Epithelial cell of esophagus (primary cell): ENCODE data around the gene SLC6A12.

Source experiments
- DNase-seq: peaks from one replicate; pipeline ENCODE4 v3.0.0; 2010; ENCODE audit warnings: low read depth
- H3K4me3 ChIP-seq: 2 replicates; pipeline ENCODE4 v1.5.1; 2011; ENCODE audit warnings: mild to moderate bottlenecking, low read length, control low read depth
- TF ChIP-seq, protein P1 (sequence below): IDR thresholded peaks from 2 replicates; pipeline ENCODE4 v1.5.1; 2011; ENCODE audit warnings: low read depth, mild to moderate bottlenecking, low read length, control low read depth, inconsistent platforms; ENCODE audit not compliant: insufficient read depth; ENCODE audit errors: missing control alignments

The SLC6A12 gene

DNA sequence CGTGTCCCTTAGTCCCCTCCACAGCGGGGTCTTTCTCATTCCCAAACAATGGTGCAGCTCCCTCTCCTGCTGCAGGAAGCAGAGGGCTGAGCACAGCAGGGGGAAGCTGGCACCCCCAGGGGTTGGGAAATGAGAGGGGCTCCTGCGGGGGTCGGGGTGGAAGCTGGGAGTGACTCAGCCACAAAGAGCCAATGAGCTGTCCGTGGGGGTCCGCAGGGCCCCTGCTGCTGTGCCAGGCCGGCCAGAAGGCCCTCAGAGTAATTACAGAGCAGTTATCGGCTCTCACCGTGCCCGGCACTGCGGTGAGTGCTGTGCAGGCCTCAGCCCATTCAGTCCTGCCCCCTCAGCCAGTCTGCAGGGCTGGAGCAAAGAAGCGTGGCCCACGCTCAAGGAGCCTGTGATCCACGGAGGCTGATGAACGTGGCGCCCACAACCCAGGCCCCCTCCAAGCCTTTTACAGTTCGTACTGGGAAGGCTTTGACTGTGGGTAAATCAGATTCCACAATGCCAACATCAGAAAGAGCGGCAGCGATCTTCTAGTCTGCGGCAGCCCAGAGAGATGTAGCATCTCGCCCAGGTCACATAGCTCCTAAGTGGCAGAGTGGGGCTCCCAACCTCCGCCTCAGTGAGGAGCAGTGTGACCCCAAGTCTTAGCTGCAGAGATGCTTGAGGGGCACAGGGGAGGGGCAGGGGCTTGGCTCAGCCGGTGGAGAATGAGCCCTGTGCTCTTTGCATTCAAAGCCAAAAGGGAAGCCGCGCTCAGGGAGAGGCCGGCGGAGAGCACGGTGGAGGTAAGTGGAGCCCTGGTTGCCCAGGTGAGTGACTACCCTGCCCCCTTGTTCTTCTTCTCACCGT is 43.4 kb downstream of the SLC6A12 start:
- TF ChIP-seq, protein P1, sequence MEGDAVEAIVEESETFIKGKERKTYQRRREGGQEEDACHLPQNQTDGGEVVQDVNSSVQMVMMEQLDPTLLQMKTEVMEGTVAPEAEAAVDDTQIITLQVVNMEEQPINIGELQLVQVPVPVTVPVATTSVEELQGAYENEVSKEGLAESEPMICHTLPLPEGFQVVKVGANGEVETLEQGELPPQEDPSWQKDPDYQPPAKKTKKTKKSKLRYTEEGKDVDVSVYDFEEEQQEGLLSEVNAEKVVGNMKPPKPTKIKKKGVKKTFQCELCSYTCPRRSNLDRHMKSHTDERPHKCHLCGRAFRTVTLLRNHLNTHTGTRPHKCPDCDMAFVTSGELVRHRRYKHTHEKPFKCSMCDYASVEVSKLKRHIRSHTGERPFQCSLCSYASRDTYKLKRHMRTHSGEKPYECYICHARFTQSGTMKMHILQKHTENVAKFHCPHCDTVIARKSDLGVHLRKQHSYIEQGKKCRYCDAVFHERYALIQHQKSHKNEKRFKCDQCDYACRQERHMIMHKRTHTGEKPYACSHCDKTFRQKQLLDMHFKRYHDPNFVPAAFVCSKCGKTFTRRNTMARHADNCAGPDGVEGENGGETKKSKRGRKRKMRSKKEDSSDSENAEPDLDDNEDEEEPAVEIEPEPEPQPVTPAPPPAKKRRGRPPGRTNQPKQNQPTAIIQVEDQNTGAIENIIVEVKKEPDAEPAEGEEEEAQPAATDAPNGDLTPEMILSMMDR = no peak
- no peak overlapping the region for H3K4me3 ChIP-seq
- no peak for DNase-seq

DNA sequence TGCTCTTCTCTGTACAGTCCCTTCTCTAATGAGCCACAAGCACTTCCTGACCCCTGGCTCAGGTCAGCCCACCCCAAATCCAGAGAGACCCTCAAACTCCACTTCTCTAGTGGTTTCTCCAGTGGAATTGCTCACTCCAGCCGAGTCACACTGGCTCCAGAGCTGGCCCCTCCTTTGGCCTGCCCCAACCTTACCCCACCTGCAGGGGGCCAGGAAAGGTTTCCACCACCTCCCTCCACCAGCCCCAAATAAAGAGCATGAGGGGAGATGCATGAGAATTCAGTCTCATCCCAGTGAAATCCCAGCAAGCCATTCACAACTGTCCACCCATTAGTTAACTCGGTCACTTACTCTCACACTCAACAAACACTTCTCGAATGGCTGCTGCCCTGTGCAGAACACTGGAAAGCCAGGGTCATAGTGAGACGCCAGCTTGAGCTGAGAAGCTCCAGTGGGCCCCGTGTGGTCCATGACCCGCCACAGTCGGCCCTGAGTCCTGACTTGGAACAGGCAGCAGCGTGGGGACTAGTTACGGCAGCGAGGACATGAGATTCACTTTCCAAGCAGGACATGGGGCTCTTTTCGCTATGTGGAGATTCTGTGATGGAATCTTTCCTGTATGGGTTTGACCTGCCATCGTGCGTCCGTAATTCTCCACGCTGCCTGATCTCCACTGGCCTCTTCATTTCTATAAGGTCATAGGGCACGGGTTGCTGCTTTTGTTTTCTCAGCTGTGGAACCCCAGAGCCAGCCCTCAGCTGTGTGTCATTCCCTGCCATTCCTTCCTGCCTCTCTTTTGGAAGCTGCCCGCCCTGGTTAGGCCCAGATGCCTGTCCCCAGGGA is 44.2 kb downstream of the SLC6A12 start:
- DNase-seq = no peak
- TF ChIP-seq, protein P1 = no peak
- no peak overlapping the region for H3K4me3 ChIP-seq

DNA sequence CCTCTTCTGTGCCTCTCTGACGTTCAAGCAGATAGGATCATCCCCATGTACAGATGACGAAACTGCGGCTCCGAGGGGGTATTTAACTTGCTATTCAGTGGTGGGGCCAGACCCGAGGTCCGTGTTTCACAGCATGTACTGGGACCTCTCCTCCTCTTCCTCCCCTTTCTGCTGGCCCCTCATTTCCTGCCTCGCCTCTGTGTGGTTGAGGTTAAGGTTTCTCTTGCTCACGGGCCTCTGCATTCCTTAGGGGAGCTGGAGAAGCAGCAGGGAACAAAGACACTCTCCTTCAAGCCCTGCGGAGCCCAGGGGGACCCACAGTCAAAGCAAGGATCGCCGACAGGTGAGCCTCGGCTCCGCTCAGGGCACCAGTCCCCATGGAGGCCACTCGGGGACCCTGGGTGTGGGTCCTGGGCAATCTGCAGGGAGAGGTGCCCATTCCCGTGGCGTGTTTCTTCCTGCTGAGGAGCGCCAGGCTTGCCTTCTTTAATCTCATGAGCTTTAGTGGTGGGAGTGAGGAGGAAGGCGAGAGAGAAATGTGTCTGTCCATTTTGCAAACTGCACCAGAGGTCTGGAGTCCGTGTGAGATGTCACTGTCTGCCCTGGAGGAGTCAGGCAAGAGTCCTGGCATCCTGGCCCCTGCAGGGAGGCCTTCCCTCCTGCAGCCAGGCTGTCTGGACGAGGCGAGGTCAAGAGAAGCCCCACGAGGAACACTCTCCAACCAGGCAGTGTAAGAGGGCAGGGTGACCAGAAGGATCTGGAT is 45.0 kb downstream of the SLC6A12 start:
- H3K4me3 ChIP-seq = no peak overlapping the region
- TF ChIP-seq, protein P1 = no peak
- no peak for DNase-seq

DNA sequence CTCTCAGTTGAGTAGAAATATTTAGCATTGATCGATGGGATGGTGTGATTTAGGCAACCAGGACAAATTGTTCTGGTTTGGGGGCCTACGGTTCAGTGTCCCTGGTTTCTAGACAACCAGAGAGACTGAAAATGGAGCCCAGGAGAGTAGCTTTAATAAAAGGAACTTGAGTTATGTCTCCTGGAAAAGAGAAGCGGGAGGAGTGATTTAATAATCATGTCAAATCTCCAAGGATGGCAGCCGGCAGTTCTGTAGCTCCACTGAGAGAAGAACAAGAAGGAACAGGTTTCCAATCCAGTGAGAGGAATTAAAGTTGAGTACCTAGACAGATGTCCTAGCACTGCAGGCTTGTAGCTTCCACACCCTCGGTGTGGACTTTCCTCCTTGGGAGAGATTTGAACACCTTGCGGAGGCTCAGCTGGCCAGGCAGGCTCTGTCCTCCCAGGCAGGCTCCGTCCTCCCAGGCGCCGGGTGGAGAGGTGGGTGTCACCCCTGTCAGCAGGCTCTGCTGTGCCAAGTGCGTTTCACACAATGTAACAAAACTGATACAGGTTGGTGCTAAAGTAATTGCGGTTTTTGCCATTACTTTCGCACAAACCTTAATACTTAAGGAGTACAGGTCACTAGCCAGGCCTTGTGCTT is 45.9 kb downstream of the SLC6A12 start:
- no peak overlapping the region for H3K4me3 ChIP-seq
- TF ChIP-seq, protein P1 = no peak
- DNase-seq = no peak

DNA sequence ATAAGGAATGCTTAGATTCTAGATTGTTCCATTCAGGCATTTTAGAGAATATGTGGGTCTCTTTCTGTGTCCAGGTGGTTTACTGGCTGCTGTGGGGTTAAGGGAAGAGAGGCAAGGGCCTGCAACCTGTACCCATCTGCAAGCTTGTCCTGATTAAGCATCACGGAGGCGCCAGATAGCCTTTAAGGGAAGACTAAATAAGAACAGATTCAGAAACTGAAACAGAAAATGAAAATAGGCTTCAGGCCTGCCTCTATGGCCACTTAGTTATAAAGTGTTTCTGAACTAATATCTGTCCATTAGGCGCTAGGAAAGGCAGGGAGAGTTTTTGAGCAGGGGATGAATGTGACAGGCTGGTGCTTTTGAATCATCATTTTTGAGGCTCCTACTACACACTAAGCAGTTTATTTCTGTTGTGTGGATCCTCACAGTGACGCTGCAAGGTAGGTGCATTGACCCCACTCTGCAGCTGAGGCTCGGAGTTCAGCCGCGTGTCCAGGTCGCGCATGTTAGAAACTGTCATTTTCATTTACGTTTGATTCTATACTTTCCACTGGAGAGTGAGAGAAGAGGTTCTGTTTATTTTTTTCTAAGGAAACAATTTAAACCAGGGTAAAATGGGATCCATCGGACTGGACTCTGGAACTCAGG is 47.4 kb downstream of the SLC6A12 start:
- DNase-seq = no peak
- TF ChIP-seq, protein P1 = no peak
- no peak overlapping the region for H3K4me3 ChIP-seq

DNA sequence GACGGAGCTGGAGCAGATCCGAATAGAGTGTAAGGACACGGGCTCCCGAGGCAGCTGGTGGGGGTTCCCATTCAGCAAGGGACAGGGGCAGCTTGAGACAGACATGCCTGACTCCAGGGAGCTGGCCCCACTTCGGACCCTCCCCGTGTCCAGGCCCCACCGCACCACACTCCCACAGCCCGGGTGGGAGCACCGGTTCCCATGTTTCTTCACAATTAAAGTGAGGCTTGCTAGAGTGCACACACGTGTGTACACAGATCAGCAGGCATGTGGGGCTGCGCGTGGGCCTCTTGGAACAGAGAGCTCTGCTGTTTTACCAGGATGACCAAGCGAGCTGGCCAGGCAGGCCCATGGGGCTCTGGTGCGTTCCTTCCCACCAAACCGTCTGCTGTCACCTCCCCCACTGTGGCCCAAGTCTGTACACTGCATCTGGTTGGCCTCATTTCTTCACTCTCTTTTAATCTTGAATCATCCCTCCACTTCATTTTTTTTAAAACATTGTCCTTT is 48.0 kb downstream of the SLC6A12 start:
- no peak for DNase-seq
- TF ChIP-seq, protein P1 = no peak
- H3K4me3 ChIP-seq = no peak overlapping the region
